GM21529 (cell line): ENCODE measurements around the gene LCE3E.
A peak's percentile ranks its signal among the peaks of the same experiment; 100 is the strongest.
"Not testable (repeated sequence)": the region's sequence is repeated elsewhere in the genome, so short reads cannot be mapped to it uniquely, and the experiment has no call there.

ENCODE experiments used
- ATAC-seq: cut with Tn5 transposase; IDR thresholded peaks from one replicate; pipeline ENCODE4 v1.9.1; 2021; ENCODE audit not compliant: unreplicated experiment

Gene LCE3E

GRCh38 chr1:152566681-152567080, at the start of gene LCE3E:
Gene LCE3E, minus strand, starts transcription at chr1:152566780. Its CDS starts 572 bp downstream, at chr1:152566208.
- no peak for ATAC-seq

GRCh38 chr1:152613511-152613910, 46.9 kb upstream of the LCE3E start, which contains the start of gene LCE3B:
Gene LCE3B, plus strand, starts transcription at chr1:152613811. Its CDS starts 0 bp downstream, at chr1:152613811.
- no peak for ATAC-seq

GRCh38 chr1:152599934-152600333, 33.4 kb upstream of the LCE3E start, which contains the start of gene LCE3C:
Gene LCE3C, plus strand, starts transcription at chr1:152600234. Its CDS starts 498 bp downstream, at chr1:152600732.
- ATAC-seq: no peak

GRCh38 chr1:152596986-152597385, 30.4 kb upstream of the LCE3E start:
- ATAC-seq: no peak

- no peak for ATAC-seq
Measured at GRCh38 chr1:152585586-152585985, 19.0 kb upstream of the LCE3E start.

- no peak for ATAC-seq
Measured at GRCh38 chr1:152582647-152583046, 16.1 kb upstream of the LCE3E start.

GRCh38 chr1:152580433-152580832, 13.9 kb upstream of the LCE3E start, which contains the start of gene LCE3D:
Gene LCE3D, minus strand, starts transcription at chr1:152580516. Its CDS starts 580 bp downstream, at chr1:152579936.
- ATAC-seq: no peak

GRCh38 chr1:152579526-152579925, 12.9 kb upstream of the LCE3E start:
- not testable (repeated sequence) for ATAC-seq

- peak; percentile 40 for ATAC-seq
Measured at GRCh38 chr1:152577168-152577567, 10.6 kb upstream of the LCE3E start.

- ATAC-seq: no peak
Measured at GRCh38 chr1:152565535-152566215, 905 bp downstream of the LCE3E start.

- no peak for ATAC-seq
Measured at GRCh38 chr1:152565115-152565514, 1.5 kb downstream of the LCE3E start.

- not testable (repeated sequence) for ATAC-seq
Measured at GRCh38 chr1:152548358-152548757, 18.2 kb downstream of the LCE3E start.

- ATAC-seq: no peak
Measured at GRCh38 chr1:152546704-152547103, 19.9 kb downstream of the LCE3E start.

GRCh38 chr1:152543820-152544219, 22.8 kb downstream of the LCE3E start:
- no peak for ATAC-seq

GRCh38 chr1:152539901-152540300, 26.7 kb downstream of the LCE3E start:
- ATAC-seq: no peak

- ATAC-seq: no peak
Measured at GRCh38 chr1:152537496-152537895, 29.1 kb downstream of the LCE3E start.

- ATAC-seq: no peak
Measured at GRCh38 chr1:152535774-152536173, 30.8 kb downstream of the LCE3E start.

GRCh38 chr1:152533327-152533938, 33.1 kb downstream of the LCE3E start:
- no peak for ATAC-seq

GRCh38 chr1:152525080-152525641, 41.4 kb downstream of the LCE3E start:
- ATAC-seq: no peak

- no peak for ATAC-seq
Measured at GRCh38 chr1:152520561-152521090, 46.0 kb downstream of the LCE3E start.

- no peak for ATAC-seq
Measured at GRCh38 chr1:152519851-152520250, 46.7 kb downstream of the LCE3E start.
